Uterus (tissue), 2 donors: ENCODE measurements around the gene FAM120B.

Experiments
- CTCF ChIP-seq, 4 experiments: fragments of 200-600 bp in 2 of 4; fragments of 450-650 bp in 2 of 4; sonication (generic) in 2 of 4; IDR thresholded peaks; one replicate each; pipeline ENCODE4 v1.5.1; 2016 to 2019; ENCODE audit warnings: antibody characterized with exemption in 4 of 4, mild to moderate bottlenecking in 2 of 4, moderate library complexity in 1 of 4
- POLR2A ChIP-seq, 2 donors: fragments of 450-650 bp; IDR thresholded peaks; one replicate each; pipeline ENCODE4 v1.6.1; 2016; ENCODE audit warnings: antibody characterized with exemption in 2 of 2, mild to moderate bottlenecking in 1 of 2, moderate library complexity in 1 of 2

GRCh38 chr6:170261643-170262488 lies 44.7 kb upstream of the FAM120B start:
- TF ChIP-seq POLR2A (IDR thresholded peaks at IDR 0.05) (no peak), CTCF (IDR thresholded peaks at IDR 0.05) (no peak)
